Measurements from ENCODE around the gene SDK2.
"Not testable (repeated sequence)": the region's sequence is repeated elsewhere in the genome, so short reads cannot be mapped to it uniquely, and the experiment has no call there.

SDK2 gene

DNA sequence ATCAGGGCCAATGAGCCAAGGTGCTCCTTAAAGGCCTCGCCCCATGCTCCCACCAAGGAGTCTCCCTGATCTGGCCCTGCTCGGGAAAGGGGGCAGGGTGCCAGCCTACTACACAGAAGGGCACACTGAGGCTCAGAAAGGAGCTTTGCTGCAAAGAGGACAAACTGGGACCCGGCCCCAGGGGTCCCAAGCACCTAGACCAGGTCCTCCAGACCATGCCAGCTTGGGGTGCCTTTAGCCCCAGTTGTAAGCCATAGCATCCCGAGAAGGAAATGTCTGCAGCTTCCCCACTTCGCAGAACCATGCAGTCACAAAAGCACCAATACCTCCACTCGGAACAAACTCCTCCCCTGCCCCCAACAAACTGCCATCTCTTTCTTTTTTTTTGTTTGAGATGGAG is 257.7 kb downstream of the SDK2 start:
- no peak for DNase-seq (ENCODE audit: low read depth in 1 of 2, low spot score in 1 of 2)
- TF ChIP-seq JUND (IDR thresholded peaks at IDR 0.05; ENCODE audit: low read depth) = no peak
- in situ Hi-C loops (cut with HindIII; ENCODE audit: low pct_unique_long_range_greater_than_20kb, low sequenced_read_pairs) = no loop called here

DNA sequence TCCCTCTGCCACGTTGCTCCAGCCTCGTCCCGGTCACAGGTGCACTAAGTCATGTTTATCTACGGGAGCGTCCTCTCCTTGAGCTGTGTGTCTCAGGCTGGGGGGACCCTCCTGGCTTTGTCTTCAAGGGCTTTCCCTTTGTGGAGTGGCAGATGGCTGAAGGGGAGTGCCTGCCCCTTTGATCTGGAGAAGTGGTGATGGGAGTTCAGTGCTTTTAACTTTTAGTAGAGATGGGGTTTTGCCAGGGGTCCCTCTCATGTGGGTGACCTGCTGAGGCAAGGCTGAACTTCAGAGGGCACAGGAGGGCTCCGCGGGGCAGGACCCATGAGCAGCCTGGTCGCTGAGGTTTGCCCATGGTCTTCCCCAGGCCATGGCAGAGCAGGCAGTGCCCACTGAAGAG is 259.3 kb downstream of the SDK2 start:
- no peak for DNase-seq (ENCODE audit: low read depth in 1 of 2, low spot score in 1 of 2)
- no peak for TF ChIP-seq JUND (IDR thresholded peaks at IDR 0.05; ENCODE audit: low read depth)
- in situ Hi-C loops (cut with HindIII; ENCODE audit: low pct_unique_long_range_greater_than_20kb, low sequenced_read_pairs) = no loop called here

DNA sequence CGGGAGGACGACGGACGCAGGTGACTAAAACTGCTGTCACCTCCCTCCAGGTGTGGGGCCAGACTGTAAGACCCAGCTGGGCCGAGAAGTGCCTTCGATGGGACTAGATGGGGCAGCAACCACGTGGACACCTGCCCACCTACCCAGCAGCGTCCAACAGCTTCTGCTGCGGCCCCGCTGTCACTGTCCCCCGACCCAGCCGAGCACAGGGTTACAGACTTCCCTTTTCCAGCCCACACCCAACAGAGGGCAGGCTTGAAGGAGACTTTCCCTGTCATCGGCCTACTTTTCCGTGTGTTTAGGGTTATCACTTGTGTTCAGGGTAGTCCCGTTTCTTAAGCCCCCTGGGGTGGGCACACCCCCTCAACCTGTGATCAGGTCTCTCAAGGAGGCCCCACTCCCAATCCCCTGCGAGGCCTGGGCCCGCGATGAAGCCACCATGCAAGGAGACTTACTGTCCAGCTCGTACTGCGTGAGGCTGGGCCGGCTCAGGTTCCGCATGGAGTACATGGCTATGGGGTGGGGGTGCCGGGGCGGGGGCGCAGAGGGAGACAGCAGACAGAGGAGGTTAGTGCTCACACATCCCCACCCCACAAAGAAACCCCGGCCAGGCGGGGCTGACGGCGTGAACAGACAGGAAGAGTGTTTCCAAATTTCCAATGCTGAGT is 263.7 kb downstream of the SDK2 start:
- no peak for TF ChIP-seq JUND (IDR thresholded peaks at IDR 0.05; ENCODE audit: low read depth)
- in situ Hi-C loops (cut with HindIII; ENCODE audit: low pct_unique_long_range_greater_than_20kb, low sequenced_read_pairs) = no loop called here
- DNase-seq (ENCODE audit: low read depth in 1 of 2, low spot score in 1 of 2) = no peak

DNA sequence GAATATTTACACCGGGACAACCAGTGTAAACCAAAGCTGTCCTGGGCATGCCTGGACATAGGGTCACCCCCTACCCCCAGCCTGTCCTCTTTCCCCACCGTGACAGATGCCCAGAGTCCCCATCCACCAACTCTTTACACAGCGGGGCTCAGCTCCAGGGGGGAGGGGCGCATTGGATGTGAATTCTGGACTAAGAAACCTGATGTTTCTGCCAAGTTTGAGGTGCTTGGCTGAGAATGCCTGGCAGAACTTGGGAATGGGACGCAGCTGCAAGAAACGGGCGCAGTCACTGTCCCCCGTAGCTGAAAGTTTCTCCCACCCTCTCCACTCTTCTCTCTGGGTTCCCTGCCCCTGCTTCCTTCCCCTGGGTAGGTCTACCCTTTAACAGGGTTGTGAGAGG is 264.4 kb downstream of the SDK2 start:
- no peak for TF ChIP-seq JUND (IDR thresholded peaks at IDR 0.05; ENCODE audit: low read depth)
- in situ Hi-C loops (cut with HindIII; ENCODE audit: low pct_unique_long_range_greater_than_20kb, low sequenced_read_pairs) = no loop called here
- no peak for DNase-seq (ENCODE audit: low read depth in 1 of 2, low spot score in 1 of 2)

DNA sequence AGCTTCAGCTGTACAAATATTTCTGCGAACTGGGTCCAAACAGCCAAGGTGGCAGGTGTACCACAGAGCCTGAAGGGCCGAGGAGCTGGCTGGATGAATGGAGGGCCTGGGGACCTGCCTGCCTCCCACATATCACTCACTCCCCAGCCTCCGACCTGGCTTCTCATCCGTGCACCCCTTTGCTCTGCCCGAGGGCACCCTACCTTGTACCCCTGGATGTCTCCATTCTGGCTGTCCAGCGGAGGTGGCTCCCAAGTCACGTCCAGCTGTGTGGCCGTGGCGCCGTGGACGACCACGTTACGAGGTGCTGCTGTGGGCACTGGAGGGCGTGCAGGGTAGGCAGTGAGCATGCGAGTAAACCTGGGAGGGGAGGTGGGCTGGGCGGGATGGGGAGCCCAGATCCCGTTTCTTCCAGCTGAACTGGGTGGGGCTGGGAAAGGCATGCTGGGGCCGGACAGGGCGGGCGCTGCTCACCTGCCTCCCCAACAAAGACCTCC is 265.2 kb downstream of the SDK2 start:
- TF ChIP-seq JUND (IDR thresholded peaks at IDR 0.05; ENCODE audit: low read depth) = no peak
- DNase-seq (ENCODE audit: low read depth in 1 of 2, low spot score in 1 of 2) = no peak
- in situ Hi-C loops (cut with HindIII; ENCODE audit: low pct_unique_long_range_greater_than_20kb, low sequenced_read_pairs) = no loop called here

DNA sequence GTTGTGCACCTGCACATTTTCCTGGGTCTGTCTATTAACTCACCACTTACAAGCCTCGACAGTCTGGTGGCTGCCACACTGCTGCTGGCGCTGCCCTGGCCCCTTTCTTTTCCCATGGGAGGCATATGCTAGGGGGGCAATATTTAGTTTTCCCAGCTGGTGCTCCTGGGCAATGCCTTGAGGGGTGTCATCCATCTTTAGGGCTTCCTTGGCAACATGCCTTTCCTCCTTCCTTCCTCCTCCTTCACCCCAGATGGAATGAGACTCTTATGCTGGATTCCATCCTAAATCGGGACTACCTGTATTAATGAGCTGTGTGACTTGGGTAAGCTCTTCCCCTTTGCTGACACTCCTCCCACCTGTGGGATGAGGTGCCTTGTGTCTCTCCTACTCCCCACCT is 267.6 kb downstream of the SDK2 start:
- no peak for TF ChIP-seq JUND (IDR thresholded peaks at IDR 0.05; ENCODE audit: low read depth)
- no peak for DNase-seq (ENCODE audit: low read depth in 1 of 2, low spot score in 1 of 2)
- in situ Hi-C loops (cut with HindIII; ENCODE audit: low pct_unique_long_range_greater_than_20kb, low sequenced_read_pairs) = no loop called here

DNA sequence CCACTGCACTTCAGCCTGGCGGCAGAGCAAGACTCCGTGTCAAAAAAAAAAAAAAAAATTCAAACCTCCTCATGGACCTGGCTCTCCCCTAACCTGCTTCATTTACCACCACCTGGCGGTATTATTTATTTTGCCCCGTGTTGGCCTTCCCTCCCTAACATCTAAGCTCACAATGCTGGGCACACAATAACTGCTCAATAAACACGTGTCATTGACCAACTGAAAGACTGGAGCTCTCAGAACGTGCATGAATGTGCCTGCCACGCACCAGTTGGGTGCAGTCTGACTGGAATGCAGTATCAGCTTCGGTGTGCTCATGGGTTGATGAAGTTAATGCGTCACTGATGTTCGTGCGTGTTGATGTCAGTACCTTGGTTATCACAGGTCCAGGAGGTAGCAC is 268.1 kb downstream of the SDK2 start:
- DNase-seq (ENCODE audit: low read depth in 1 of 2, low spot score in 1 of 2) = no peak
- TF ChIP-seq JUND (IDR thresholded peaks at IDR 0.05; ENCODE audit: low read depth) = no peak
- in situ Hi-C loops (cut with HindIII; ENCODE audit: low pct_unique_long_range_greater_than_20kb, low sequenced_read_pairs) = no loop called here

DNA sequence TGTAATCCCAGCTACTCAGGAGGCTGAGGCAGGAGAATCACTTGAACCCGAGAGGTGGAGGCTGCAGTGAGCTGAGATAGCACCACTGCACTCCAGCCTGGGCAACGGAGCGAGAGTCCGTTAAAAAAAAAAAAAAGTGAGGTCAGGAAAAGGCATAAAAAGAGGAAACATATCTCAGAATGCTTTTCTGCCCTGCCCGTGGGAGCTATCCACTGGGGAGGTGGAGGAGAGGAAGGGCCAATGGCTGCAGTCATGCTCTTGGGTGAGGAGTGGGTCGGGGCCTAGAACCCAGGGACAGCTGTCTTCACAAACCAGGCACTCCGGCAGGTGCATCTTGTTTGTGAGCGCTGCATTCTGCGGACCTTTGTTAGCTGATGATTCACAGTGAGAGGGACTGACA is 272.4 kb downstream of the SDK2 start:
- no peak for TF ChIP-seq JUND (IDR thresholded peaks at IDR 0.05; ENCODE audit: low read depth)
- in situ Hi-C loops (cut with HindIII; ENCODE audit: low pct_unique_long_range_greater_than_20kb, low sequenced_read_pairs) = no loop called here
- DNase-seq (ENCODE audit: low read depth in 1 of 2, low spot score in 1 of 2) = no peak

DNA sequence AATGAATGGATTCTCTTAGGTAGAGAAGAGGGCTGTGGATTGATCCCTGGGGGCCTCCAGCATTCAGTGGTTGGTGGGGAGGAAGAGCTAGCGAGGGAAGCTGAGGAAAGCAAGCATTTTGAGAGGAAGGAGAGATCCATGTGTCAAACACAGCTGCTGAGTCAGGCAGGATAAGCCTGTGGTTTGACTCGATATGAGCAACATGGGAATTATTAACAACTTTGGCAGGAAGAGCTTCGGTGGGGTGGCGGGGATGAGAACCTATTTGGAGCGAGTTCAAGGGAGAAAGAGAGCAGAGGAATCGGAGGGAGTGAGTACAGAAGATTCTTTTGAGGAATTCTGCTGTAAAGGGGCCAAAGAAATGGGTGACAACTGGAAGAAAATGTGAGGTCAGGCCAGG is 273.0 kb downstream of the SDK2 start:
- in situ Hi-C loops (cut with HindIII; ENCODE audit: low pct_unique_long_range_greater_than_20kb, low sequenced_read_pairs) = no loop called here
- TF ChIP-seq JUND (IDR thresholded peaks at IDR 0.05; ENCODE audit: low read depth) = no peak
- no peak for DNase-seq (ENCODE audit: low read depth in 1 of 2, low spot score in 1 of 2)

DNA sequence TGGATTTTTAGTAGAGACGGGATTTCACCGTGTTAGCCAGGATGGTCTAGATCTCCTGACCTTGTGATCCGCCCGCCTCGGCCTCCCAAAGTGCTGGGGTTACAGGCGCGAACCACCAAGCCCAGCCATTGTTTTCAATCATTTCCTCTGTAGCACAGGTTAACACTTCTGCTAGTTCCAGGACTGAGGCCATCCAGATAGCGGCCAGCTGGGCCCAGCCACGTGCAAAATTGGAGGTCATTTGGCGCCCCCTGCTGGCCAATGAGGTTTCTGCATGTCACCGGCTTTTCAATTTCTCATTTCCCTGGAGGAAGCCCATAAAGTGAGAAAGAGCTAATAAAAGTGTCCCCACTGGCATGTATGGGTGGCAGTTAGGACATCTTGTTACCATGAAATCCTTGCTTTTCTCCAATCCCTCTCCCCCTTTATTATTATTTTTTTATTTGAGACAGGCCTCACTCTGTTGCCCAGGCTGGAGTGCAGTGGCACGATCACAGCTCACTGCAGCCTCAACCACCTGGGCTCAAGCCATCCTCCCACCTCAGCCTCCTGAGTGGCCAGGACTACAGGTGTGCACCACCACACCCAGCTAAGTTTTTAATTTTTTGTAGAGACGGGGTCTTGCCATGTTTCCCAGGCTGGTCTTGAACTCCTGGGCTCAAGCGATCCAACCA is 274.3 kb downstream of the SDK2 start:
- in situ Hi-C loops (cut with HindIII; ENCODE audit: low pct_unique_long_range_greater_than_20kb, low sequenced_read_pairs) = not testable (repeated sequence)
- DNase-seq (ENCODE audit: low read depth in 1 of 2, low spot score in 1 of 2) = peak; percentile 85 to 86

DNA sequence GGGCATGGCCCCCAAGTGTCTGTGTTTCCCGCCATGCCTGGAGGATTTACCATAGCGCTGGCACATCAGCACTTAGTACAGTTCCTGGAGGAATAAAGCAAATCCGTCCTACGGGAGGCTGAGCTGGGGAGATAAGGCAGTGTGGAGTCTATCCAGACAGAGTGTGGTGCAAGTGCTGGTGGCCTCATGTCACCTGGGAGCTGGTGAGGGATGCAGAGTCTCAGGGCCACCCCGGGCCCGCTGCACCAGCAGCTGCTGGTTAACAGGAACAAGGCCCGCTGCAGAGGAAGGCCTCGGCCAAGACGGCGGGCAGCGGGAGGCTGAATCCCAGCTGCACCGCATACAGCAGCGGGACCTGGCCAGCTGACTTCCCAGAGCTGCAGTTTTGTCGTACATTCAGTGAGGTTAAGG is 275.1 kb downstream of the SDK2 start:
- no peak for DNase-seq (ENCODE audit: low read depth in 1 of 2, low spot score in 1 of 2)
- in situ Hi-C loops (cut with HindIII; ENCODE audit: low pct_unique_long_range_greater_than_20kb, low sequenced_read_pairs) = no loop called here
- no peak for TF ChIP-seq JUND (IDR thresholded peaks at IDR 0.05; ENCODE audit: low read depth)

DNA sequence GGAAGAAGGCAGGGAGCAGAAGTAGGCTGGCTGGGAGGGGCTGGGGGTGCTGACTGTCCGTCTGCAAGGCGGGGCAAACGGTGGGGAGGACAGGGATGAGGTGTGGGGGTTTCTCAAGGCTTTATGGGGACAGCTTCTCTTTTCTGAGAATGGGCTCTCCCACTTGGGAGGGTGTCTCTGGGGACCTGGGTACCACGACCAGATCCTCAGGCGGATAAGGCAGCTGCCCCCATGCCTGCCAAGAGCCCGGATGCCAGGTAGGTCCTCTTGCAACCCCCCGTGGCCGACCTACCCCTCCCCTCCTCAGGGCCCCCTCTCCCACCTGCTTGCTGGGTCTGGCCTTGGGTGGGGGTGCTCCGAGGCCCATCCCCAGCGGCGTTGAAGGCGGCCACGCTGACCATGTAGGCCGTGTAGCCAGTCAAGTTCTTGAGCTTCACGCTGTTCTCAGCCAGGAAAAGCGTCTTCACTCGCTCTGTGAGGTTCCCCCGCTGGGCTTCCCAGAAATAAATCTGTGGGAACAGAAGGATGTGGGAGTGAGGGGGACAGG is 276.1 kb downstream of the SDK2 start:
- no peak for DNase-seq (ENCODE audit: low read depth in 1 of 2, low spot score in 1 of 2)
- in situ Hi-C loops (cut with HindIII; ENCODE audit: low pct_unique_long_range_greater_than_20kb, low sequenced_read_pairs) = no loop called here
- TF ChIP-seq JUND (IDR thresholded peaks at IDR 0.05; ENCODE audit: low read depth) = no peak

DNA sequence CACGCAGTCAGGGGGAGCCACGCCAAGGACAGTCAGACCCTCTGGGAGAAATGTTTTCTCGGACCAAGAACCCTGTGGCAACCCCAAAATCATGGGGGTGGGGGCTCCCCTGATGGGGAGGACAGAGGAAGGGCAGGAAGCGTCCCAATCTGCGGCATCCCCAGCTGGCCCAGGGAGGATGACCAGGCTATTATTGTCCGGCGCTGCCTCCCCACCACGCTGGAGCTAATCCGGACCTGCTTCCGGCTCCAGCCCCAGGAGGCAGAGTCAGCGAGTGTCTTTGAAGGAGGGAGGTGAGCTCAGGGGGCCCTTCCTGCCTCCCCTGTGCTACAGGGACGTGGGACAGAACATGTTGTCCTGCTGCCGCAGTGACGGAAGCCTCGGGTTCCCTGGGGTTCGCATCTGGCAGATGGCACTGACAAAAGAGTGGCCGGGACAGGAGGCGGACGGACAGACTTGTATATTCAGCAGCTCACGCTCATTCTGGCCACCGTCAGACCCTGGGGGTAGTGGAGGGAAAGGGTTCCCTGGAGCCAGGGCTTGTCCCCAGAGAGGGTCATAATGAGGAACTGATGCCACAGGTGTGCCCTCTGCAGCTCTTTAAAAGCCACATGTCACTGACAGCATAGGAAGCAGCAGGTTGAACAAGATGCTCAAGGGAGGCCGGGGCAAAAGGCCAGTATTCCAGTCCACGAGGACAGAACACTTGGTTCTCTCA is 278.2 kb downstream of the SDK2 start:
- no peak for TF ChIP-seq JUND (IDR thresholded peaks at IDR 0.05; ENCODE audit: low read depth)
- DNase-seq (ENCODE audit: low read depth in 1 of 2, low spot score in 1 of 2) = no peak
- in situ Hi-C loops (cut with HindIII; ENCODE audit: low pct_unique_long_range_greater_than_20kb, low sequenced_read_pairs) = no loop called here
